ENCODE results near the gene FKRP.
A peak's percentile ranks its signal among the peaks of the same experiment; 100 is the strongest.

FKRP gene

DNA sequence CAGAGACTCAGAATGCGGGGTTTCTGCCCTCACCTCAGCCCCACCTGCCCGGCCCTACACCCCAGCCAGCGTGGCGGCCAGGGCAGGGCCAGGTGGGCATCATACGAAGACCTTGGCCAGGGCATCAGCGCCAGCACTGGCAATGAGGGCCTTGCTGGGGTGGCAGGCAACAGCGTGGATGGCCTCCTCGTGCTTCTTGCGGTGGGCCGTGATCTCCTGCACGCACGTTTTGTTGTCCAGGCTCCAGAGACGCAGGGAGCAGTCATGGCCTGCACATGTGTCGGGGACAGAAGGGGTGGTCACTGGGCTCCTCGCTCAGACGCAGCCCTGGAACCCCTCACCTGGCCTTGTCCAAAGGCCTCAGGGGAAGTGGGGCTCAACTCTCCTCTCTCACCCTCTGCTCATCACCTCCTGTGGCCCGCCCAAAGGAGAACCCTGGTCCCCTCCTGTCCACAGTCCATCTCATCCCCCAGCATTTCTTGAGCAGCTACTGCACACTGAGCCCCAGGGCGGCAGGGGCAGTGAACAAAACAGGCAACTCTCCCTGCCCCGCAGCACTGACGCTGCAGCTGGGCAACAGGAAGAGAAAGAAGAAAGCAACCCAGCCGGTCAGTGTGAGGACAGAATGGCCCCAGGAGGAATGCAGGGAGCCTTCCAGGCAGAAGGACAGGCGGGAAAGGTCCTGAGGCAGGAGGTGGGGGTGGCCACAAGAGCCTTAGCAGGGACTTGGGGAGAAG is 25.2 kb upstream of the FKRP start:
- no peak overlapping the region for H3K4me3 ChIP-seq (ENCODE audit: low read depth, low read length)
- TF ChIP-seq, protein P1, sequence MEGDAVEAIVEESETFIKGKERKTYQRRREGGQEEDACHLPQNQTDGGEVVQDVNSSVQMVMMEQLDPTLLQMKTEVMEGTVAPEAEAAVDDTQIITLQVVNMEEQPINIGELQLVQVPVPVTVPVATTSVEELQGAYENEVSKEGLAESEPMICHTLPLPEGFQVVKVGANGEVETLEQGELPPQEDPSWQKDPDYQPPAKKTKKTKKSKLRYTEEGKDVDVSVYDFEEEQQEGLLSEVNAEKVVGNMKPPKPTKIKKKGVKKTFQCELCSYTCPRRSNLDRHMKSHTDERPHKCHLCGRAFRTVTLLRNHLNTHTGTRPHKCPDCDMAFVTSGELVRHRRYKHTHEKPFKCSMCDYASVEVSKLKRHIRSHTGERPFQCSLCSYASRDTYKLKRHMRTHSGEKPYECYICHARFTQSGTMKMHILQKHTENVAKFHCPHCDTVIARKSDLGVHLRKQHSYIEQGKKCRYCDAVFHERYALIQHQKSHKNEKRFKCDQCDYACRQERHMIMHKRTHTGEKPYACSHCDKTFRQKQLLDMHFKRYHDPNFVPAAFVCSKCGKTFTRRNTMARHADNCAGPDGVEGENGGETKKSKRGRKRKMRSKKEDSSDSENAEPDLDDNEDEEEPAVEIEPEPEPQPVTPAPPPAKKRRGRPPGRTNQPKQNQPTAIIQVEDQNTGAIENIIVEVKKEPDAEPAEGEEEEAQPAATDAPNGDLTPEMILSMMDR (IDR thresholded peaks at IDR 0.05; ENCODE audit: low read depth, low read length, missing control alignments) = no peak
- no peak for DNase-seq (ENCODE audit: low read depth)

DNA sequence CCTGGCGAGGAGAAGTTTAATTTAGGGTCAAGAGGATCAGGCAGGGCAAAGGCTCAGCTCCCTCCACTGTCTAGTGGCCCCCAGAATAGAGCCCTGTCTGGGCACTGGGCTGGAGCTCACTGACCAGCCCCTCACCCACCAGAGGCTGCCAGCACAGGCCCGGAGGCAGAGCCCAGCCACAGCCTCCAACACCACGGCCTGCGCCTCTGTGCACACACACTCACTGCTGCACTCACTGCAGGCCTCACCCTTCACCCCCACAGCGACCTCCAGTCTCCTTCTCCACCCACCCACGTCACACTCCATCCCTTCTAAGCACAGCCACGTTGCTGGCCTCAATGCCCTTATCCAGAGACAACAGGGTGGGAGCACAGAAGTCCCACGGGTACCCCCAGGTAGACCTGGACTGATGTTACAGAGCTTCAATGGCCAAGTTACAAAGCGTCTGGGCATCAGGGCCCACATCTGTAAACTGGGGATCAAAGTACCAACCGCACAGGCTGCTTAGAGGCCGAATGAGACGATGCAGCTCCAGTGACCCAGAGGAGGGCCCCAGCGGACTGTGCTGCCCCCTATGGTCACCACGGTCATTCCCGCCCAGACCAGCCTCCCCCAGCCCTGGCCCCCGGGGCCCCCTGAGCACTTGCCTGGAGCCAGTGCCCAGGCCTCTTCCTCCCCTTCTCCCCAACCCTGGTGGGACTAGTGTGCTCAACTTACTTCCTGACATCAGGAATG is 24.4 kb upstream of the FKRP start:
- no peak for DNase-seq (ENCODE audit: low read depth)
- H3K4me3 ChIP-seq (ENCODE audit: low read depth, low read length) = no peak overlapping the region
- TF ChIP-seq, protein P1 (IDR thresholded peaks at IDR 0.05; ENCODE audit: low read depth, low read length, missing control alignments) = peak; percentile 10

DNA sequence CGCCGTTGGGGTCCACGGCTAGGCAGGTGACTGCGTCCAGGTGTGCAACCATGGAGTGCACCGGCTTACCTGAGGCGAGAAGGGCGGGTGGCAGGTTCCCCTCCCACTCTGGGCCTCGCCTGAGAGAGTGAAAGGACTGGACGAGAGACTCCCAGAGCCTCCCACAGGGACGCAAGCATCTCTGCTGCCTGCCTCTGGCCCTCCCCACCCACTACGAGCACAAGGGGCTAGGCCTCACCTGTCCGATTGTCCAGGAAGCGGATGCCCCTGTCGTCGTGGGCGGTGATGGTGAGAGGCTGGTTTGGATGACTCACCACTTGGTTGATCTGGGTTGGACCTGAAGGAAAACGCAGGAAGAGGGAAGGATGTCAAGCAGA is 23.9 kb upstream of the FKRP start:
- TF ChIP-seq, protein P1 (IDR thresholded peaks at IDR 0.05; ENCODE audit: low read depth, low read length, missing control alignments) = no peak
- H3K4me3 ChIP-seq (ENCODE audit: low read depth, low read length) = no peak overlapping the region
- no peak for DNase-seq (ENCODE audit: low read depth)

DNA sequence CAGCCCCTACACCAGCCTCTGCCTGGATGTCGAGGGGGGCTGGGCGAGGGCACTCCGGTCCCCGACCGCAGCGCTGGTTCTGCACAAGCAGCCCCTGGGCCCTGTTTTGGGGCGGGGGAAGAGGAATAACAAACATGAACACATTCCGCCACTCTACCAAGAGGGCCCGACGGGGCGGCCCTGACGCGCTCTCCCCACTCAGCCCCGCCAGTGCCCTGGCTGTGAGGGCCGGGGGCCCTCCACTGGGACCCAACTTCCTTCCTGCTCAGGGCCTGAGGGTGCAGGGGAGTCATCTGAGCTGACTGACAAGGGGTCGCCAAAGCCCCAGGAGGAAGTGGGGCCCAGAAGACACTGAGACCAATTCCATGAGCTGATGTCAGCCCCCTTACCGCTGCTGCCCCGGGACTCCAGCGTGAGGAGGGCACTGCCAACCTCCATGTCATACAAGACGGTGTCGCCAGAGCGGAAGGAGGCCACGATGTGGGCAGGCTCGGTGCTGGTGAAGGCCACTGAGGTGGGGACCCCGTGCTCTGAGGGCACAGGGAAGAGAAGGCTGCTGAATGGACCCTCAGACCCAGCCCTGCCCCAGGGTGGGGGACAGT is 23.3 kb upstream of the FKRP start:
- TF ChIP-seq, protein P1 (IDR thresholded peaks at IDR 0.05; ENCODE audit: low read depth, low read length, missing control alignments) = no peak
- DNase-seq (ENCODE audit: low read depth) = no peak
- H3K4me3 ChIP-seq (ENCODE audit: low read depth, low read length) = no peak overlapping the region

DNA sequence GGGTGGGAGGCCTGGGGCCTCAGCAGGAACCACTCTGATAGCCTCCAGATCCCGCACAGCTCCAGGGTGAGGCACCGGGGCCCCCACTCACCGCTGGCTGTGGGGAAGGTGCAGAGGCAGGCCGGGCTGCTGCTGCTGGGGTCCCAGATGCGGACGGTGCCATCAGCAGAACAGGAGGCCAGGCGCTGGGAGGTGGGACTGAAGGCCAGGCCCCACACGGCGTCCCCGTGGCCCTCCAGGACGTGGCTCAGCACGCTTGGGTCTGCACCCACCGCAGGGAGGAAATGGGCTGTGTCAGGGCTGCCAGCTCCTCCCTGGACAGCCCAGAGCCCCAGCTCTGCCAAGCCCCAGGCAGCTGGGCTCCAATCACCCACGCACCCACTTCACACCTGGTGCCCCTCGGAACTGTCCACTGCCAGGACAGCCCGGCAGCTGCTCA is 22.8 kb upstream of the FKRP start:
- H3K4me3 ChIP-seq (ENCODE audit: low read depth, low read length) = no peak overlapping the region
- TF ChIP-seq, protein P1 (IDR thresholded peaks at IDR 0.05; ENCODE audit: low read depth, low read length, missing control alignments) = no peak
- no peak for DNase-seq (ENCODE audit: low read depth)

DNA sequence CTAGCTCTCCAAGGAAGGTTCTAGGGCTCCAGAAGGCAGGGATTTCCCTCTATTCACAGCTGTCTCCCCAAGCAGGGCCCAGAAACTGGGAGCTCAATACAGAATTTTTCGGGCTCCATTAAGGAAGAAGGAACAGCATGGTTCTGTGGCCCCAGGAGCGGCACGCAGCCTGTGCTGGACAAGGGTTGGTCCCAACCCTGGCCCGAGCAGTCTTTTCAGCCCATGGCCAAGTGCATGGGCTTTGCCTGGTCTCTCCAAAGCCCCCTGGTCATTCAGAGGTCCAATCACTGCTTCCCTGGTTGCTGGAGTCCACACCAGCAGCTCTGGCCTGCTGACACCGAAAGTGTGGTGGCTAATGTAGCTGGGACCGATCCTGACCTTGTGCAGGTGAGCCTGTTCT is 22.4 kb upstream of the FKRP start:
- no peak overlapping the region for H3K4me3 ChIP-seq (ENCODE audit: low read depth, low read length)
- TF ChIP-seq, protein P1 (IDR thresholded peaks at IDR 0.05; ENCODE audit: low read depth, low read length, missing control alignments) = no peak
- no peak for DNase-seq (ENCODE audit: low read depth)

All from GM12864 (cell line).